Keratinocyte (primary cell): ENCODE data around the gene BNC1. TPM values are rescaled to one million over a fixed set of nuclear protein-coding genes. Genes with fewer than 3 reads are reported as not detected.

Source experiments
- DNase-seq: peaks from one replicate; pipeline ENCODE4 v3.0.0-alpha.2; 2011; ENCODE audit warnings: low read depth, missing footprints, low spot score
- FAIRE-seq: peaks from 2 replicates; lab custom pipeline; 2011; peaks lifted over from hg19 to GRCh38; lab: Jason Lieb, UNC
- H2AFZ ChIP-seq: 2 replicates; pipeline ENCODE4 v1.6.0; 2012; ENCODE audit warnings: low read length, control low read depth, inconsistent platforms; ENCODE audit not compliant: control insufficient read depth
- H3K27ac ChIP-seq: 2 replicates; pipeline ENCODE4 v1.5.1; 2011; ENCODE audit warnings: low read length; ENCODE audit not compliant: control insufficient read depth, insufficient read depth
- H3K27me3 ChIP-seq: 3 replicates; pipeline ENCODE4 v1.6.0; 2011; ENCODE audit warnings: low read length; ENCODE audit not compliant: control insufficient read depth, insufficient read depth; ENCODE audit errors: extremely low read depth
- H3K36me3 ChIP-seq, 2 experiments: 2 replicates in 1 of 2; 3 replicates in 1 of 2; pipeline ENCODE4 v1.5.1; 2011; ENCODE audit warnings: low read length in 2 of 2, mild to moderate bottlenecking in 1 of 2; ENCODE audit not compliant: control insufficient read depth in 2 of 2, insufficient read depth in 2 of 2; ENCODE audit errors: extremely low read depth in 1 of 2
- H3K4me1 ChIP-seq: 3 replicates; pipeline ENCODE4 v1.5.1; 2011; ENCODE audit warnings: low read length; ENCODE audit not compliant: control insufficient read depth, insufficient read depth; ENCODE audit errors: extremely low read depth
- H3K4me2 ChIP-seq: 3 replicates; pipeline ENCODE4 v1.6.0; 2011; ENCODE audit warnings: low read depth, low read length; ENCODE audit not compliant: control insufficient read depth, insufficient read depth; ENCODE audit errors: extremely low read depth
- H3K4me3 ChIP-seq, 3 experiments: fragments of 200-600 bp in 1 of 3; sonication (generic) in 1 of 3; 2 replicates in 2 of 3; 3 replicates in 1 of 3; pipeline ENCODE4 v1.5.1; 2011 to 2016; ENCODE audit warnings: low read length in 3 of 3, mild to moderate bottlenecking in 3 of 3, control low read depth in 2 of 3, inconsistent platforms in 1 of 3, low read depth in 1 of 3, mixed read lengths in 1 of 3, mixed run types in 1 of 3, moderate library complexity in 1 of 3; ENCODE audit not compliant: control insufficient read depth in 2 of 3, insufficient read depth in 2 of 3; ENCODE audit errors: extremely low read depth in 1 of 3
- H3K79me2 ChIP-seq: 2 replicates; pipeline ENCODE4 v1.6.0; 2012; ENCODE audit warnings: low read length; ENCODE audit not compliant: control insufficient read depth, insufficient read depth
- H3K9ac ChIP-seq: 3 replicates; pipeline ENCODE4 v1.6.0; 2011; ENCODE audit warnings: low read length; ENCODE audit not compliant: control insufficient read depth, insufficient read depth; ENCODE audit errors: extremely low read depth
- H3K9me1 ChIP-seq: 3 replicates; pipeline ENCODE4 v1.6.0; 2011; ENCODE audit warnings: low read length; ENCODE audit not compliant: control insufficient read depth, insufficient read depth; ENCODE audit errors: extremely low read depth
- H3K9me3 ChIP-seq: 2 replicates; pipeline ENCODE4 v1.5.1; 2012; ENCODE audit warnings: low read depth, low read length; ENCODE audit not compliant: control insufficient read depth
- H4K20me1 ChIP-seq: 3 replicates; pipeline ENCODE4 v1.6.0; 2011; ENCODE audit warnings: low read length; ENCODE audit not compliant: control insufficient read depth, insufficient read depth; ENCODE audit errors: extremely low read depth
- CTCF ChIP-seq, 3 experiments: IDR thresholded peaks in 1 of 3; conservative IDR thresholded peaks in 1 of 3; optimal IDR thresholded peaks in 1 of 3; 2 replicates in 2 of 3; 3 replicates in 1 of 3; pipeline versions ENCODE3 to v1.5.1; 2011; ENCODE audit warnings: low read length in 3 of 3, mild to moderate bottlenecking in 3 of 3, moderate library complexity in 2 of 3, control low read depth in 1 of 3, inconsistent platforms in 1 of 3; ENCODE audit not compliant: insufficient read depth in 2 of 3; ENCODE audit errors: extremely low read depth in 1 of 3
- EZH2 ChIP-seq: IDR thresholded peaks from one replicate; pipeline ENCODE4 v1.6.1; 2012; ENCODE audit warnings: inconsistent platforms, mild to moderate bottlenecking, low read length, moderate library complexity
- dilution Hi-C: fragments of 300-500 bp; cut with MboI; formaldehyde crosslinking; loops from one replicate; pipeline ENCODE4 v1.7.0; 2020; ENCODE audit warnings: low sequenced_read_pairs; ENCODE audit not compliant: extremely low pct_ligation_motif_present
- polyA plus RNA-seq, 5 experiments: library from polyadenylated mRNA; depleted of rRNA in 3 of 5; stranded (reverse) in 3 of 5; stranded (forward) in 1 of 5; unstranded in 1 of 5; fragments of >200 nt; gene quantifications; 1 replicate in 1 of 5; 2 replicates in 3 of 5; 3 replicates in 1 of 5; pipeline versions ENCODE4 v1.2.1 to v1.2.3, GENCODE V29; 2011 to 2012; ENCODE audit warnings: missing spikeins in 2 of 5, low read depth in 1 of 5, low replicate concordance in 1 of 5

The BNC1 gene
- polyA plus RNA-seq, 1 donor (not counting 4 experiments of a cell fraction or from before 2014, with no cell fraction given), result 137 TPM

- Histone ChIP-seq H3K4me3 (no peak overlapping the region), H3K9me1 (no peaks in the 10 kb centered on the region), H3K27me3 (no peaks in the 10 kb centered on the region), H3K9ac (no peak overlapping the region), H2AFZ (no peak overlapping the region), H3K4me1 (peaks cover 58% of the 10 kb centered on the region), H3K9me3 (no peaks in the 10 kb centered on the region), H3K36me3 (no peaks in the 10 kb centered on the region), H3K79me2 (no peaks in the 10 kb centered on the region), H3K27ac (peak overlapping the region; percentile 81), H3K4me2 (peak overlapping the region; percentile 53), H4K20me1 (no peaks in the 10 kb centered on the region)
- DNase-seq (no peak), FAIRE-seq (no peak)
- dilution Hi-C loops, result no loop called here
- TF ChIP-seq CTCF (optimal IDR thresholded peaks at IDR 0.05 in 1 of 3, IDR thresholded peaks at IDR 0.05 in 1 of 3, conservative IDR thresholded peaks at IDR 0.05 in 1 of 3; ENCODE audit: extremely low read depth in 1 of 3, insufficient read depth in 2 of 3, low read length in 3 of 3), result no peak
- TF ChIP-seq EZH2, result no peak
These were observed 38.2 kb upstream of the BNC1 start for GRCh38 chr15:83322691-83323090.

- Histone ChIP-seq H3K36me3 (no peaks in the 10 kb centered on the region), H3K4me3 (peak overlapping the region in 2 of 3 experiments; percentile 11 to 22), H3K27me3 (no peaks in the 10 kb centered on the region), H3K9ac (peak overlapping the region; percentile 53), H3K9me3 (no peaks in the 10 kb centered on the region), H2AFZ (peak overlapping the region; percentile 1), H3K27ac (peak overlapping the region; percentile 81), H3K79me2 (no peaks in the 10 kb centered on the region), H3K4me2 (peak overlapping the region; percentile 53), H4K20me1 (no peaks in the 10 kb centered on the region), H3K4me1 (peaks cover 55% of the 10 kb centered on the region), H3K9me1 (no peaks in the 10 kb centered on the region)
- dilution Hi-C loops, result no loop called here
- FAIRE-seq, result peak; percentile 95
- DNase-seq, result peak; percentile 54
- TF ChIP-seq CTCF (optimal IDR thresholded peaks at IDR 0.05 in 1 of 3, IDR thresholded peaks at IDR 0.05 in 1 of 3, conservative IDR thresholded peaks at IDR 0.05 in 1 of 3; ENCODE audit: extremely low read depth in 1 of 3, insufficient read depth in 2 of 3, low read length in 3 of 3), result no peak
- TF ChIP-seq EZH2, result no peak
These were observed 37.6 kb upstream of the BNC1 start for GRCh38 chr15:83322061-83322460.
